Measurements from ENCODE around the gene ASB7.
"Not testable (repeated sequence)": the region's sequence is repeated elsewhere in the genome, so short reads cannot be mapped to it uniquely, and the experiment has no call there.

The ASB7 gene

DNA sequence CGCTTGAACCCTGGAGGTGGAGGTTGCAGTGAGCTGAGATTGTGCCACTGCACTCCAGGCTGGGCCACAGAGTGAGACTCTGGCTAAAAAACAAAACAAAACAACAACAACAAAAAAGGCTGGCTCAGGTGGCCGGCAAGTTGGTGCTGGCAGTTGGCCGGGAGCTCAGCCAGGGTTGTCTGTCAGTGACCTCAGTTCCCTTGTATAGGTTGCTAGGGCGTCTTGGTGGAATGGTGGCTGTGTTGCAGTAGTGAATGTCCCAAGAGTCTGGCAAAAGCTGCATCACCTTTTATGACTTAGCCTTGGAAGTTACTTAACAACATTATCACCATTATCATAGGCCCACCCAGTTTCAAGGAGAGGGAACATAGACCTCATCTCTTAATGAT lies 40.6 kb downstream of the ASB7 start:
- FAIRE-seq (no peak), DNase-seq (ENCODE audit: extremely low spot score, insufficient read length, low read depth) (no peak)

DNA sequence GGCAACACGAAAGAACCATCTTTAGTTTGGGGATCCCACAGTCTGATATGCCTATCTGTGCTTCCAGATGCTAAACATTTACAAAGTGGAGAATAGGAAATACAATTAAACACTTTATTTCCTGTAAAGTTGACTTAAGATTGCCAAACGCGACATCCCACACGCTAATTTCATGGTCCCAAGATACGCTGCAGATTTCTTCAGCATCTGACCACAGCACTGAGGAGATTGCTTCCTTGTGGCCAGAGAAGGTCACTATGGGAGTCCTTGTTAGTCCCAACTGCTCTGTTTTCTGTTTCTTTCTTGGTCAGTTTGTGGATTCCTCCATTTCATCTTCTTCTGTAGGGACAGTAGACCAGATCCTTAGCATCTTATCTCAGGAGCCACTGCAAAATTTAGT lies 43.3 kb downstream of the ASB7 start:
- FAIRE-seq (no peak), DNase-seq (ENCODE audit: extremely low spot score, insufficient read length, low read depth) (no peak)

DNA sequence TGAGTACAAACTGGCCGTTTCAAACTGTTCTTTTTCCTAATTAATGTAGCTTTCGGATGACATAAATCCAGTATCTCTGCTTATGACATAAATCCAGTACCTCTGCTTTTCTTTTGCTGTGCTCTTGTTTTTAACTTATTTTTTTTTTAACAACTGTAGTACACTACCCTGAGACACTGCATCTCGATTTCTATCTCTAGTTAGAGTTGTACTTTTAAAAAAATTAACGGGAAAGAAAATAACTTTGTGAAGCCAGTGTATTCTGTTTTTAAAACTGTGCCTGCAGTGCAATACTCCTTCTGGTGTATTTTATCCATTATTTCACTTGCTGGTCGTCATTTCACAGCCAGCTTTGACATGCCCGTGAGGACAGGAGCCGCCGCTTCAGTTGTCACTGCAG lies 46.6 kb downstream of the ASB7 start:
- DNase-seq (ENCODE audit: extremely low spot score, insufficient read length, low read depth): no peak
- no peak for FAIRE-seq

DNA sequence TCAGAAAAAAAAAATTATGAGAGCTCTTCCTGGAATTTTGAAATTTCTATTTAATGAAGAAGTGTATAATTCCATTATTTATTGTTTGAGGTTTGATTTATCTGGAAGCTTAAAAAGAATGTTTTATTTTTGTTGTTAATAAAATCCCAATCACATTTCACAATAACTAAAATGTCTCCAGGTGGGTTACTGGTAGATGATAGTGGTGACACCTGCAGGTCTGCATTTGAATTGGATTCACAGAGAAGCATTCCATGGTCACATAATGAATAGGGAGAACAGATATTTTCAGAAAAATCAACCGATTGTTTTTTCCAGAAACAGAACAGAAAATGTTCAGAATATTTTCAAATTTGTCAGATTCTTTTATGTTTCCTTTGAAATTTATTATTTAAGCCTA lies 48.3 kb downstream of the ASB7 start:
- no peak for DNase-seq (ENCODE audit: extremely low spot score, insufficient read length, low read depth)
- no peak for FAIRE-seq

DNA sequence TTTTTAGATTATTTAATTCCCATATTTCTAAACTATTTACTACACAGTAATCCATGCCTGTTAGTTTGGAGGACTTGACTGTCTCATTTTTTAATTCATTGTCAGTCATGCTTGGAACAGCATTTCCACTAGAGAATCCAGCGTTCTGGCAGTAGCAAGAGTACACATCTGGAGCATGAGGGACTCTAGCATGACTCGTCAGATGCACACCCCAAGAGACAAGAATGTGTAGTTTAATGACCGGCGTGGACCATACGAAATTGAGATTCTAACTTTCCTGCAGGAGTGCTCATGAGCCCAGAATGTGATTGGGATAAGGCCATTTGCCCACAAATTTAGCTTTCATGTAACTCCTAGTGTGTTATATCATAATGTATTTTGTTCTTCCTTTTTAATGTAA lies 48.9 kb downstream of the ASB7 start:
- FAIRE-seq (peak; percentile 9), DNase-seq (ENCODE audit: extremely low spot score, insufficient read length, low read depth) (no peak)

DNA sequence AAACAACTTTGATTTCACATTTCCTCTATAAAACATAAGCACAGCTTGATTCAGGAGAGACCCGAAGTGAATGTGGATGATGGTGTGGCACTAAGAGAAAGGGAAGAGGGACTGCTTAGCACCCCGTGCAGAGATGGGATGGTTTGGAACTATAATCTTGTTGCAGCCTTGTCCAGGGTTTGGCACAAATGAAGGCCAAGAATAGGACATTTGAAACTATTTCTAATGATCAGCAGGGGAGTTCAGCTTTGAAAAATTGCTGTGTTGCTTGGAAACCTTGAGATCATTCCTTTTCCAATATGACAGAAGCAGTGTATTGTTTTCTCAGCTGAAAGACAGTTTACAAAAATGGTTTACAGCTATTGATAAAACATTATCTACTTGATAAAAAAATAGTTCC lies 49.7 kb downstream of the ASB7 start:
- FAIRE-seq: no peak
- no peak for DNase-seq (ENCODE audit: extremely low spot score, insufficient read length, low read depth)

DNA sequence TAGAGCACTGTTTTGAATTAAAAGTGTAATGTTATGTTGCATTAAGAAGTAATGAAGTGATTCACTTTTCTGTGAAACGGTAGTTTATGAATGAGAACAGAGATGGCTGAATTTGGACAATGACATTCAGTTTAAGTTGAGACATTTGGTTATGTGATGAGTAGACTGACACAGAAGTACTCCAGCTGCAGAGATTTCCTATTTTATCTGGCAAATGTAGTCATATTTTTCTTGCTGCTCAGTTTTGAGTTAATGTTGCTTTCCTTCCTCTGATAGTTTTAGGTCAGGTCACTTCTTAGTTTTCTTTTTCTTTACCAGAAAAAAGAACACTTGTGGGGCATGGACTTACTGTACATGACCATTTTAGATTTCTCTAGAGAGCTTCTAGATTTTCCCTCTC lies 51.2 kb downstream of the ASB7 start:
- no peak for FAIRE-seq
- no peak for DNase-seq (ENCODE audit: extremely low spot score, insufficient read length, low read depth)

DNA sequence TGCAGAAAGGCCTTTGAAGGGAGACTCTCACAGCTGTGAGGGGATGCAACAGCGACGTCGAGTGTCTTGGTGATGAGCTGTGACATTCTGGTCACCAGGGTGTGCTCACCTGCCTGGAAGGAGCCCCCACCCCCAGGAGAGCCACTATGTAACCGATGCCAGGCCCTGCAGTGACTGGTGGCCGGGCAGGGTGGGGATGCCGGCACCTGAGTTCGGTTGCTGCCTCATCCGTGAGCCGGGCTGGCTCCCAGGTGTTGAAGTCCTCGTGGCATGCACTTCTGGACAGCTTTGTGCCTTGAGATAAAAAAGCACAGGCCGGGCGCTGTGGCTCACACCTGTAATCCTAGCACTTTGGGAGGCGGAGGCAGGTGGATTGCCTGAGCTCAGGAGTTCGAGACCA lies 56.5 kb downstream of the ASB7 start:
- DNase-seq (ENCODE audit: extremely low spot score, insufficient read length, low read depth) (no peak), FAIRE-seq (no peak)

DNA sequence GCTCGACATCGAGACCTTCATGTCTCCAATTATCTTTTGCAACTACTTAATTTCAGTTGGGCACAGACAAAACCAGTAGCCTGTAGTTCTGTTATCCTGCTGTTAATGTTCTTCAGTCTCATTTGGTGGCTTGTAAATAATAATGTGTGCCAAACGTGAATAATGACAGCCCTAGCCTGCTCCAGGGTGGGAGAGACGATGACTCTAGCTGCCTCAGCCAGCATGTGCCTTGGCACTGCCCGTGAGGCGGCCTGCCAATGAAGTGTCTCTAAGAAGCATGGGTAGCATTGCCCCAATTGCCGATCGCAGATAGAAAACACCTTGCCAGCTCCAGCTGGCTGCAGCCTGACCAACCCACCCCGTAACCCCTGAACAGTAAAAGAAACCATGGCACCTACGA lies 58.8 kb downstream of the ASB7 start:
- DNase-seq (ENCODE audit: extremely low spot score, insufficient read length, low read depth) (no peak), FAIRE-seq (no peak)

DNA sequence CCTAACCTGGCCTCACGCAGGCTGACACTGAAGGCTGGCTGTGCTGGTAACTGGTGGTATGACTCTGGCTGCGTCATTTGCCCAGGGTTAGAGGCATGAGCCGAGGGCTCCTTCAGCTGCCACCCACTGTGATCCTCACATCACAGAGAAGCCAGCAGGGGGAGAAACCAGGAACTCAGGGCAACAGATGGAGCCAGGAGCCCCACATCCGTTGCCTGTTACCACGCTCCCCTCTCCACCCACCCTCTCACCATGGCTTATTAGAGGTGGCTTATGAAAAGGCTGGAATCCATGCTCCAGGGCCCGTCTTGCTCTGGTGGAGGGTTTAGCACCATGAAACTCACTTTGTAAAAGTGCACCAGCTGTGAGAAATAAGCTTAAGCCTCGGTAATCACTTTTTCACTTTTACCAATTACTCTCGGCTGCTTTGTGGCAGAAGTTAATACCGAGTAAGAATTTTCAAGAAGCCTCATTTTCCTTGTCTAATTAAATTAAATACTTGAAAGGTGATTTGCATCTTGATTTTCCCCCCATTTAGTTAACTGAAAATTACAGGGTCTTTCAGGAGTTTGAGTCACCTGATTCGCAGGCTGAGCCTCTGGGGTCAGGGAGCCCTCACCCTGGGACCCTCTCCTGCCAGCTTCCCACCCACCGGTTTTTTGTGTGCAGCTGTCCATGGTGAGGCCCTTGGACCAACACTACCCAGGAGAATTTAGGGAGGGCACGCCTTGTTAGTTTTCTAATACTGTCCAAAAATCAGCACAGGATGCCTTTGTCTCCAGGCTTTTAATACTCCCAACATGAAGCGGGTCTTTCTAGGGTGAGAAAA lies 60.9 kb downstream of the ASB7 start:
- DNase-seq (ENCODE audit: extremely low spot score, insufficient read length, low read depth) (no peak), FAIRE-seq (no peak)

DNA sequence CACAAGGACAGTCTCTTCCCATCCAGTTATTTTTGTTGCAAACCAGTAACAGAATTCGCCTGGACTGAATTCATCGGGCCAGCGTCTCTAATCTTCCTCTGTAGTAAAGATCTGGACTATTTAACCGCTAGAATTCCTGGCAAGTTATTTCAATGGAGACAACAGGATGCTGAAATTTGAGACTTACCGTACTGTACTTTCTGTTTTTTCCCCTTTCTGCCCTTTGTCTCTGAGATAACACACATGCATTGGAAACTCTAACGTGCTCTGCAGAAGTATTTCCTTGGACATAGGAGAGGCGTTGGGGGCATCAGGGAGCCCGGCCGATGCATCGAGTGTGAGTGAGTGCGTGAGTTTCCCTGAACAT lies 61.5 kb downstream of the ASB7 start:
- DNase-seq (ENCODE audit: extremely low spot score, insufficient read length, low read depth) (no peak), FAIRE-seq (no peak)

DNA sequence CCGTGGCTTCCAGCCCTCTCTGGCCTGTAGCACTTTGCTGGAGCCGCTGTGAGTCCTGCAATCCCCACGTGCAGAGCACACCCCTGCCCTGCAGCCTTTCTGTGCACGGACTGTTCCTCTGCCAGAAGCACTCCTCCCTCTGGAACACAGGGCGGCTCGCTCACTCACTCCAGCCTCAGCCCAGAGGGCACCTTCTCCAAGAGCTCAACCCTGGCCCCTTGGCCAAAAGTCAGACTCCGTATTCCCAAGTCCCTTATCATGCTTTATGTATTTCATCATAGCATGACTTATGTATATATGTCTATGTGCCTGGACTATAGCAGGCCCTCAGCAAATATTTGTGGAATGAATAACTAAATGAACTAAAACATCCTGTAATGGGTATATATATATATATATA lies 63.2 kb downstream of the ASB7 start:
- FAIRE-seq (no peak), DNase-seq (ENCODE audit: extremely low spot score, insufficient read length, low read depth) (no peak)

DNA sequence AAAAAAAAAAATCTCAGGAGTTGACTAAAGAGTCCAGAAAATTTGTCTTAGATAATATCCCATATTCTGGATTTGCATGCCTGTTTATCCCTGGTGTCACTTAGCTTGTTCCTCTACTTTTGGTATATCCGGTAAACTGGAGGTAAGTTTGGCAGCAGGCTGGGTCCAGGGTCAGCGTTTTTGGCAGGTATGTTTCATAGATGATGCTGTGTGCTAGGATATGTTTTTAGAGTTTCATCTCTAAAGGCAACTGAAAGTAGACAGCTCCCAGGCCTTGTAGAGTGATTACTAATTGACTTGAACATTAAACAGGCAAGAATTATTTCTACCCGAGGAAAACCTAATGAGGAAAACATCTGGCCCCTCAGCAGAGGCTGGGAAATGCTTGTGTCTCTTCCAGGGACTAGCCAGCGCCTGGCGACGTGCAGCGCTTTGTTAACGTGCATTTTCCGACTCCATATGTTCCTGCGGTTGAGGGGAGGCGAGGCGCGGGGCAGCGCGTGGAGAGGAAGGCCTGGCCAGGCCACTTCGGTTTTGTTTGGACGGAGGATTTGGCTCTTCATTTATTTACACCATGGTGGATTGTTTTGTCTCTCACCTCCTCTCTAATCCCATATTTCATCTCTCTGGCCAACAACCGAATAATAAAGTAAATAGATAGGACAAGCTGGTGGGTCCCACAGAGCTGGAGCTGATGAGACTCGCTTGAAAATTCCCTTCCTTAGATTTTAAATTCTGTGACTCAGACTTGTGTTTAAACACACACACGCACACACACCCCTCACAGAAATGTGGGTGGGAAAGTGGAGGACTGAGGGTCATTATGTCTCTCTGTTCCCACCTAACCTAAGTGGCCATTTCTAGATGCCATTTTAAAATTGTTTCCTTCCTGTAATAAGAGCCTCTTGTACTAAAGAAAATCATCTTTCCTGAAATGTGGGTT lies 65.3 kb downstream of the ASB7 start:
- FAIRE-seq (no peak), DNase-seq (ENCODE audit: extremely low spot score, insufficient read length, low read depth) (no peak)

DNA sequence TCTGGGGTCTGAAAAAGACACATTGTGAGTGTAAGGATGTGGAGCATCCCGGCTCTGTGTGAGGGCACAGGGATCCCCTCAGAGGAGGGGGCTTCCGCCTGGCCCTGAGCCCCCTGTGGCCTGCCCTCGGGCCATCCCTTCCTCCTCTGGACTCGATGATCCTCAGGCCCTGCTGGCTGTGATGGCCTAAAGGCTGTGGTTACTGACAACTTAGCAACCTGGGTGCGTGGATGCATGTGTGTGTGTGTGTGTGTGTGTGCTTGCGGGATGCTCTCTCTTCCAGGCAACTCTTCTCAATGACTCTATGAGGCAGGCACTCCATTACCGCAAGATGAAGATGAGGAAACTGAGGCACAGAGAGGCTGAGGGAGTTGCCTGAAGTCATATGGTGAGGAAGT lies 66.0 kb downstream of the ASB7 start:
- no peak for DNase-seq (ENCODE audit: extremely low spot score, insufficient read length, low read depth)
- no peak for FAIRE-seq

DNA sequence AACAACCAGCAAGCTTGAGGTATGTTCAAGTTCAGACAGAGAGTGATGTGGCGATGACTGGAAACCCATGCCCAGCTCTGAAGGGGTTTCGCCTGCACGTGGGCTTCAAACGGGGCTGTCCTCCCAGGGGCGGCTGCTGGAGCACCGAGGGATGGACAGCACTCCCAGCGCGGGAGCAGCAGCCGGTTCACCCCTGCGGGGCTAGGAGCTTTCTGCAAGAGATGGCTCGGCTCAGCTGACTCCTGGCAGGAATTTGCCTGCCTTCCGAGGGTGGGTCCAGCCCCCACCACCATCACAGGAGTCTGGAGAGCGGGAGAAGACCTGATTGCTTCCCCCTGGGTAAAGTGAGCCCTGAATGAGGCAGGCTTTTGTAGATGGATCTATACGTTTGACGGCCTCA lies 66.9 kb downstream of the ASB7 start:
- no peak for FAIRE-seq
- no peak for DNase-seq (ENCODE audit: extremely low spot score, insufficient read length, low read depth)

DNA sequence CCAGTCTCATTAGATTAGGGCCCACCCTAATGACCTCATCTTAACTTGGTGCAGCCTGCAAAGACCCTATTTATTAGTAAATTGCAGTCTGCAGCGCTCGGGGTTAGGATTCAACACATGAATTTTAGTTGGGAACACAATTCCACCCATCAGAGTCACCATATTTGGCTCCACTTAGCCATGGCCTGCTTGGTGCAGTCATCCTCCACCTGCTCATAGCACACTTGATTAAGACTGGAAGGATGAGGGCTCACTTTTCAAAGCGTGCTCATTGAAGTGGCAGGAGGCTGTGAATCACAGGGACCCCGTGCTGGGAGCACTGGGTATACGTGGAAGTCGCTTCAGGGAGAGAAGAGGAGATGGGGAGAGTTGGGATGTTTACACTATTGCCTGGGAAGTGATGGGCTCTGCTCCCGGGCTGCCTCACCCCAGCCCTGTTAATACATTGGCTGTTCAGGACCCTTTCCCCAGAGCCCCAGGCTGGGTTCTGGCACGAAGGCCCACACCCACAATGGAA lies 68.2 kb downstream of the ASB7 start:
- no peak for DNase-seq (ENCODE audit: extremely low spot score, insufficient read length, low read depth)
- FAIRE-seq: no peak

DNA sequence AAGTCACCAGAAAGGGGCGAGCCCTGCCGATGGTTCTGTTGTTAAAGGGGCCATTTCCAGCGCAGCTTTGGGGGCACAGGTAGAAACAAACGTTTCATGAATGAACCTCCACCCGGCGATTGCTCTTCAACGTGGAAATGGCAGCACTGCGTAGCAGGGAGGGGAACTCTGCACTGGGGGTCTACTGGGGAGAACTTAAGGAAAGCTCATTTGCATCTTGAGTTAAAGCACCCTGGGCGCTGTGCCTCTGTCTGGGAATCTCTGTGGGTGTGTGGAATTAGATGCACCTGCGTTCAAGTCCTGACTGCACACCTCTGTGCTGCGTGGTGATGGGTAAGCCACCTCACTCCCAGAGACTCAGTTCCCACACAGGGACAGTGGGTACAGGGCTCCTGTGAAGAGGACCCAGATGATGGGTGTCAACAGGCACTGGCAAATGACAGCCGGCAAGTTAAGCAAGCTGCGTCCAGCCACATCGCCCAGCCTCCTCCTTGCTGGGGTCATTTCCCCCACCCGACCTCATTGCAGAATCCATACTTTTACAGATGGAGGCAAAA lies 68.8 kb downstream of the ASB7 start:
- no peak for DNase-seq (ENCODE audit: extremely low spot score, insufficient read length, low read depth)

DNA sequence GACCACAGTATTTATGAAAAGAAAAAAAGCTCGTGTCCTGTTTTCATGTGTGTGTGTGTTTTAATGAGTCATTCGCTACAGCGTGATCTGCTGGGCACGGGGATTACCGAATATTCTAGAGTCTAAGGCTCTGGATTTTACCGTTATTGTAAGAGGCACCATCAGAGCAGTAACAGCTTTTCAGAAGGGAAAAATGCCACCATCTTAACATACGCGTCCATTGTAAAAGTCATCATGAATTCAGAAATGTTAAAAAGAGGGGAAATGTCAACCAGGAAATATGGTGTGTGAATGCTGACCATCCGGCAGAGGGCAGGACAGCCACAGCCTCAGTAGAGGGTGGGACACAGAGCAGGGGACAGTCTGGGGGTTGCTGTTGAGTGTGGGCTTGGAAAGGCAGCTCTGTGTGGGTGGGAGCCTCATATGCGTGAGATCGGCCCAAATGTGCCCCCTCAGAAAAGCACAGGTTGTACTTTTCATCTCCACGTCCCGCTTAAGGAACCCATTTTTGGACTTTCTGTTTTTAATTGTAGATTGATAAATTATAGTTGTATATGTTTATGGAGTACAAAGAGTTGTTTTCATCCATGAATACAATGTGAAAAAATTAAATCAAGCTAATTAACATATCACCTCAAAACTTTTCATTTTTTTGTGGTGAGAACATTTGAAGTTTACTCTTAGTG lies 69.6 kb downstream of the ASB7 start:
- DNase-seq (ENCODE audit: extremely low spot score, insufficient read length, low read depth) (no peak), FAIRE-seq (no peak)

More for the DNA sequence above, 68.8 kb downstream of the ASB7 start:
- no peak for FAIRE-seq

DNA sequence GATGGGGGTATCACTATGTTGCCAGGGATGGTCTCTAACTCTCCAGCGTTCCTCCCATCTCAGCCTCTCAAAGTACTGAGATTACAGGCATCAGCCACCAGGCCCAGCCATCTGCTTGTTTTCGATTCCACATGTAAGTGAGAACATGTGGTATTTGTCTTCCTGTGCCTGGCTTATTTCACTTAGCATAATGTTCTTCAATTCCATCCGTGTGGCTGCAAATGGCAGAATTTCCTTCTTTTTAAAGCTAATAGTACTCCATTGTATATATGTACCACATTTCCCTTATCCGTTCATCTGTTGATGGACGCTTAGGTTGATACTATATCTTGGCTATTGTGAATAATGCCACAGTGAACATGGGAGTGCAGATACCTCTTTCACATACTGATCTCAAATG lies 70.6 kb downstream of the ASB7 start:
- DNase-seq (ENCODE audit: extremely low spot score, insufficient read length, low read depth) (no peak), FAIRE-seq (no peak)

DNA sequence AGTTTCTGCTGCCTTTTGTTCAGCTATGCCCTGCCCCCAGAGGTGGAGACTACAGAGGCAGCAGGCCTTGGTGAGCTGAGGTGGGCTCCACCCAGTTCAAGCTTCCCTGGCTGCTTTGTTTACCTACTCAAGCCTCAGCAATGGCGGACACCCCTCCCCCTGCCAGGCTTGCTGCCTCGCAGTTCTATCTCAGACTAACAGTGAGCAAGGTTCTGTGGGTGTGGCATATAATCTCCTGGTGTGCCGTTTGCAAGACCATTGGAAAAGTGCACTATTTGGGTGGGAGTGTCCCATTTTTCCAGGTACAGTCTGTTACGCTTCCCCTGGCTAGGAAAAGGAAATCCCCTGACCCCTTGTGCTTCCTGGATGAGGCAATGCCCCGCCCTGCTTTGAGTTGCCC lies 76.8 kb downstream of the ASB7 start:
- not testable (repeated sequence) for DNase-seq (ENCODE audit: extremely low spot score, insufficient read length, low read depth); FAIRE-seq

Data from GM18507 (cell line).